Superior temporal gyrus (tissue), 1 donor: ENCODE results near the gene RPL22L1.
"Not testable (repeated sequence)": the region's sequence is repeated elsewhere in the genome, so short reads cannot be mapped to it uniquely, and the experiment has no call there.

Experiments used
- DNase-seq: peaks from one replicate; pipeline ENCODE4 v3.0.0-alpha.2; 2016; ENCODE audit errors: extremely low spot score

The RPL22L1 gene

DNA sequence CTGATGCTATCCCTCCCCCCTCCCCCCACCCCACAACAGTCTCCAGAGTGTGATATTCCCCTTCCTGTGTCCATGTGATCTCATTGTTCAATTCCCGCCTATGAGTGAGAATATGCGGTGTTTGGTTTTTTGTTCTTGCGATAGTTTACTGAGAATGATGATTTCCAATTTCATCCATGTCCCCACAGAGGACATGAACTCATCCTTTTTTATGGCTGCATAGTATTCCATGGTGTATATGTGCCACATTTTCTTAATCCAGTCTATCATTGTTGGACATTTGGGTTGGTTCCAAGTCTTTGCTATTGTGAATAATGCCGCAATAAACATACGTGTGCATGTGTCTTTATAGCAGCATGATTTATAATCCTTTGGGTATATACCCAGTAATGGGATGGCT is 8.7 kb upstream of the RPL22L1 start:
- DNase-seq = not testable (repeated sequence)

DNA sequence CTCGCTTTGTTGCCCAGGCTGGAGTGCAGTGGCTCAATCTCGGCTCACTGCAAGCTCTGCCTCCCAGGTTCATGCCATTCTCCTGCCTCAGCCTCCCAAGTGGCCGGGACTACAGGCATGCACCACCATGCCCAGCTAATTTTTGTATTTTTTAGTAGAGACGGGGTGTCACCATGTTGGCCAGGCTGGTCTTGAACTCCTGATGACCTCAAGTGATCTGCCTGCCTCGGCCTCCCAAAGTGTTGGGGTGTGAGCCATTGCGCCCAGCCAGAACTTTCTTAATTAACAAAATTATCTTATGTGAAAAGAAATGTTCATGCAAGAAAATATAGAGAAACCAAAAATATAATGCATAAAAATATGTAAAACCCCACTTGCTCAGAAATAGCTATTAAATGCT is 7.3 kb upstream of the RPL22L1 start:
- DNase-seq = not testable (repeated sequence)

DNA sequence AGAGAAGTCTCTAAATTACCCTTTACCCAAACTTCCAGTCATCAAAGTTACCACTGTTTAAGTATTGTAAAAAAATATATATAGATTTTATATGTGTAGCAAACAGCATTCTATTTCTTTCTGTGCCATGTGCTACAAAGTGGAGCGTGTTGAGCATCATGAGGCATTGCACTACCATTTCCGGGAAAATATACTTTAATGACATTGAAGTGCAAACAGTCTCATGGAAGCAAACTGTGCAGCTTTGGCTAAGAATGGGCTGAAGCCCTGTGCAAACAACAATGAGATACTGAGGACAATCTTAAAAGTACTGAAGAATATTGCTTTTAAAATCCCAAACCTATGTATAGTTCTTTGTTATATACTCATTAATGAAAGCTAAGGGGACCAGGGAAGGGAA is 6.5 kb upstream of the RPL22L1 start:
- no peak for DNase-seq

DNA sequence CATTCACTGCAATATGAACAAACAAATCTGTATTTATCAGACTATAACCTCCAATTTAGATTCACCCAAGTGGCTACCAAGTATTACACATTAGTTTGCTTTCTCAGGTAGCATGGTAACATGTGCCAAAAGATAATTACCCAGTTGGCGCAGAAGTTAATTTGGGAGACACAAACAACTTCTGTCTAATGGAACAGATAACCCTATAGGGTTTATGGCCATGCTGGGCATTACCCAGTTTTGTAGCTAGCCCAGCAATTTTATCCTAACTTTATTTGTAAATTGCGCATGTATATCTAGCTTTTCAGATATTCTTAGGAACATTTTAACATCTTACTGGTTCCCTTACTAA is 780 bp downstream of the RPL22L1 start:
- no peak for DNase-seq

DNA sequence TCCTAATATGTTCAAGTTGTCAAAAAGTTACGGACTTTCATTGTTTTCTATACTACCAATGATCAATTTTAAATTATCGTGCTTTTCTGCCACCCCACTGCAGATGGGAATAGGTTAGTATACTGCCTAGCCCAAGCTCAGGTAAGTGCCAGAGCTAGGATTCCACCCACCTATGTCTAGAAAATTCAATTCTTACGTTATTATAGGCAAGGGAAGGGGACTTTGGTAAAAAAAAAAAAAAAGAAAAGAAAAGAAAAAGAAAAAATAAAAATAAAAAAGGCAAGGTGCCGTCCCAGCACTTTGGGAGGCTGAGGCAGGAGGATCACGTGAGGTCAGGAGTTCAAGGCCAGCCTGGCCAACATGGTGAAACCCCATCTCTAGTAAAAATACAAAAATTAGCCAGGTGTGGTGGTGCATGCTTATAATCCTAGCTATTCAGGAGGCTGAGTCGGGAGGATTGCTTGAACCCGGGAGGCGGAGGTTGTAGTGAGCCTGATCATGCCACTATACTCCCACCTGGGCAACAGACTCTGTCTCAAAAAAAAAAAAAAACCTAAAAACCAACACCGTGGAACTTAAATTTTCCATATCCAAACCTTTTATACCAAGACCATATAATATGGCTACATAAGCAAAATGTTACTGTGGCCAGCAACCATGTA is 1.3 kb downstream of the RPL22L1 start:
- no peak for DNase-seq

DNA sequence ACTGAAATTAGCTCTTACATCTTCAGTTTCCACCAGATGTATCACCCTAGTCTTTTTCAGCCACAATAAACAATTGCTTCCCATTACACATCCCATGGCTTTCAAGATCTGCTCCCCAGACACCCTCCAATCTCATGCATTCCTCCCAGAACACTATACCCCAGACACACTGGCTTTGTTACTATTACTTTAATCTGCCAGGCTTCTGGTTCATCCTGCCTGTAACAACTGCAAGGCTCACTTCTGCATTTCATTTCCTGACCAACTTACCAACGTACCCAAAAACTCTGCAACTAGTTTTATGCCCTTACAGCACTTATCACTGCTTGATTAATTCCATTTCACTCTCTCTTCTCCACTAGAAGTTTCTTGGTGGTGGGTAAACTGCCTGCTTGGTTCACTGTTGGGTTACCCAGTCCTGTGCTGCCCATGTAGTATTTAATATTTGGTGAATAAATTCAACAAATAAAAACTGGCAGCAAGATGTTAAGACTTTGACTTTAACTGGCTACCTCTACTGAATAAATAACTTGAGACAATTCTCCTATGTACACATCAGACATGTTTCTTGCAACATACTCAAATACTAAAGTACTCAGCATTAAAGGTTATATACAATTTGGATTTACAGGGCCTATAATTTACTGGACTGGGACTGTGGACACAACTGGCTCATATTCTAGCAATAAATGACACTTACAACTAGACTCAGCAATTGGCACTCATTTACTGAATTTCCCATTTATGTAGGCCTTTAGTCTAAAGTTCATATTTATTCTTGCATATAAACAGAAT is 2.7 kb downstream of the RPL22L1 start:
- DNase-seq = no peak

DNA sequence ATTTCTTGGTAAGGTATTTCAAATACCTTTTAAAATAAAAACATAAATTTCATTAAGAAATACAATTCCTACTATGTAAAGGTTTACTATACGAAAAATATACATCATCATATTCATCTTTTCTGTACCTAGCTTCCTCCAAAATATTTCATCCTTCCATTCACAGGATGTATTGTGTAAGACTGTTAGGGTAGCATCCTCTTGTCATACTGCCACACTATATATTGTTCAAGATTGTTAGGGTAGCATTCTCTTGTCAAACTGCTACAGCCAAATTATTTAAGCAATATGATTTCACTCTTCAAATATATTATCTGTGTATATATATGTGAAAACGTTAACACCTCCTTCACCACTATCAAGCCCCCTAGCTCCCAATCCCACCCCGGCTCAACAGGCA is 3.5 kb downstream of the RPL22L1 start:
- no peak for DNase-seq

DNA sequence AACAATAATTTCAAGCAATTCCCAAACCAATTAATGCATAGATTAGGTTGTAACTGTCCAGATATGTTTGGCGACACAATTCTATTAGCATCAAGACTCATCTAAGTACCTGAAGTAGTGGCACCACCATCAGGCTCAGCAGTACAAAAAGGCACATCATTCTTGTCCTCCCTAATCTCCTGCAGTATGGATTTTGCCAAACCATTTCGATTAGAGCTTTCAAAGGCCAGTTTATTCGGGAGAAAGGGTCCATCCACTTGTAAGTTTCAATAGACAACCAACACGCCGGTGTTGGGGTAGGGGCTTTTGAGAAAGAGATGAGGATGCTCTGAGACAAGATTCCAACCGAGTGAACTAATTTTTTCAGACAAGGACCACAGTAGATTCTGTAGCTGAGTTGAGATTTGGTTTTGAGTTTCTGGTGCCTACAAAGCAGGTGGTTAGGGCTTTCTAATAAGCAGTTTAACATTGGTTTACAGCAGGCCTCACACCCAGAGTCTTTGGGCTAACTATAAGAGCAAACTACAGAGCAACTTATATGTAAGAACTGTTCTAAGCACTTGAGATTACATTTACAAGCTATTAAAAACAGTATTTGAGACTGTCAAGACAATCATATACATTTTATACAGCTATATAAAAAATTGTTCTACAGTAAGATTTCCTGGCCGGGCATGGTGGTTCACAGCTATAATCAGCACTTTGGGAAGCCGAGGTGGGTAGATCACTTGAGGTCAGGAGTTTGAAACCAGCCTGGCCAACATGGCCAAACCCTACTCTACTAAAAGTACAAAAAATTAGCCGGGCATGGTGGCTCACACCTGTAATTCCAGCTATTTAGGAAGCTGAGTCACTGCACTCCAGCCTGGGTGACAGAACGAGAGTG is 4.5 kb downstream of the RPL22L1 start:
- DNase-seq = no peak

DNA sequence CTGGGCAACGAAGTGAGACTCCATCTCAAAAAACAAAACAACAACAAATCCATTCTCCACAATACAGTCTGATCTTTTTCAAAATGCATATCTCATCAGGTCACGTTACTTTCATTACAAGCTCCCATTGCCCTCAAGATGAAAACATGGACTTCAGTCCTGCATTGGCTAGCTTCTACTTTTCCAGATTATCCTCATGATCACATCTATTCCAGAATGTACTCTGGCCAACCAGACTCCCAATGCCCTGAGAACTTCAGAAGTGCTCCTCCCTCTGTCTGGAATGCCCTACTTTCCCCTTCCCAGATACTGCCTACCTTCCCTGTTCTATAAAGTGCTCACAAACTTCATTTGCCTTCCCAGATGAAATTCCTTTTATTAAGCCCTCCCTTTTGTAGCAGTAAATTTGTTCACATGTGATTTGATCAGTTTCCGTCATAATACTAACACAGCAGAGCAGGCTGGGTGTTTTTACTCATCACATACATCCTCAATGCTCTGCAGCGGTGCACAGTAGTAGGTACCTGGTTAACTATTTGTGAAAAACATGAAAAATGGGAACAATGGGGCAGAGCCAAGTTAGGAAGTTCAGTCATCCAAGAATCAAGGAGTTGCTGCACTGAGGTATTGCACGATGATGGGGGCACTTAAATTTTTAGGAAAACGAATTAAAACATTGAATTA is 5.3 kb downstream of the RPL22L1 start:
- no peak for DNase-seq

DNA sequence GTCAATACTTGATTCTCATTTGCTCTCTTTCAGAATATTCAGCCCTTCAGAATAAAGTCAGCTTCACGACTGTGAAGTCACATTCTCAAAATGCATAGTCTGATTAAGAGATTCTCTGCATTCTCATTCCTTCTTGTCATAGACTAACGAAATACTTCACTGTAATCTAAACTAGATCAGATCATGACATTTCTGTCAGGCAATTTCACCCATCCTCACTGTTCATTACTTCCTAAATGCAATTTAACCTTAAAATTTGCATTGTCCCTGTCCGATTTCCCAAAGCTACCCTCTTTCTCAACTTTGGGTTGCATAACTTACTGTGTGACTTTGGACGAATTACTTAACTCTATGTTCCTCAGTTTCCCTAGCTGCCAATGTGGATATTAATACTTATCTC is 6.2 kb downstream of the RPL22L1 start:
- no peak for DNase-seq

DNA sequence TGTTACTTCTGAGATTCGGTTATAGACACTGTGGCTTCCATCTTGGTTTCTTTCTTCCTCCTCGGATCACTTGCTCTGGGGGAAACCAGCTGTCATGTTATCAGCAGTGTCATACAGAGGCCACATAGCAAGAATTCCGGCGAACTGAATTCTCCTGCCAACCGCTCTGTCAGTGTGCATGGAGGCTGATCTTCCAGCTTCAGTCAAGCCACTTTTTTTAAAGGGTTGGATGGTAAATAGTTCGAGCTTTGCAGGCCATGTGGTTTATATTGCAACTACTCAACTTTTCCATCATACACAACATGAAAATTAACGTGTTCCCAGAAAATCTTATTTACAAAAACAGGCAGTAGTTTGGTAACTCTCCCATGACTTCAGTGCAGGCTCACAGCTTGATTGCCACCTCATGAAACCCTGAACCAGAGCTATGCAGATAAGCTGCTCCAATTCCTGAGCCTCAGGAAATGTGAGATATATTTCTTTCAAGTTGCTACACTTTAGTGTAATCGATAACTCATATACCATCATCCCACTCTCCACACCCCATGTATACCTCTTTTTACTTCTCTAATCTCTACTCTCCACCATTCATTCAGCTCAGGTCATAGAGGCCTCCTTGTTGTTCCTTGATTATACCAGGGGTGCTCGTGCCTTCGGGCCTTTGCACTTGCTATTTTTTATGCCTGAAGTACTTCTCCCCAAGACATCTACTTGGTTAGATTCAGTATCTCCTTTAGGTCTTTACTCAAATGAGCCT is 7.2 kb downstream of the RPL22L1 start:
- DNase-seq = no peak

DNA sequence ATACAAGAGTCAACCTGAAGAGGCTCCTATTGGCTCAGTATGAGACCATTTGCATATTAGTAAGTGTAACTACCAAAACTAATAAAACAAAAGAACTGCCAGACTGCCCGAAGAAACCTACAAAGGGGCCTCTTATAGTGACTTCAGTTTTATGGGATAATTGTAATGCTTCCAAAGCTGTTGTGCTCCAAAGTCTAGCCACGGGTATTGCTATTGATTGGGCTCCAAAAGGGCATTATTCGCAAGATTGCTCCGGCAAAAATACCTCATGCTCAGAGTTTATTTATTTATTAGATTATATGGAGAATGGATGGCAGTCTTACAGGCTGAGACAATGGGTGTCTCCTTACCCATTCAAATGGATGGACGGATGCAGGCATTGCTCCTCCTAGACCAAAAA is 11.4 kb downstream of the RPL22L1 start:
- no peak for DNase-seq

DNA sequence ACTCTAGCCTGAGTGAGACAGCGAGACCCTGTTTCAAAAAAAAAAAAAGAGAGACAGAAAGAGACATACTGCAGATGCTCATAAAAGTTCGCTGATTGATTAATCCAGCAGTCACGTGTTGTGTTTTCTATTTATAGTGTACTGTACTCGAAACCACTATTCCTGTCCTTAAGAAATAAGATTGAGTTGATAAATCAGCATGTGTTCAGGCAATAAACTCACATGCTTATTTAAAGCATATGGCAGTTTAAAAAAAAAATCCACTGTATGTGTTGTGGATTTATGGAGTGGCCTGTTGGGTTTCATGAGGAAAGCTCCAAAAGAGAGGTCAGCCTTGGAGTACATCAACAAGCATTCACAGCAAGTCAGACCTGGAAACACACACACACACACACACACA is 17.7 kb downstream of the RPL22L1 start:
- no peak for DNase-seq

DNA sequence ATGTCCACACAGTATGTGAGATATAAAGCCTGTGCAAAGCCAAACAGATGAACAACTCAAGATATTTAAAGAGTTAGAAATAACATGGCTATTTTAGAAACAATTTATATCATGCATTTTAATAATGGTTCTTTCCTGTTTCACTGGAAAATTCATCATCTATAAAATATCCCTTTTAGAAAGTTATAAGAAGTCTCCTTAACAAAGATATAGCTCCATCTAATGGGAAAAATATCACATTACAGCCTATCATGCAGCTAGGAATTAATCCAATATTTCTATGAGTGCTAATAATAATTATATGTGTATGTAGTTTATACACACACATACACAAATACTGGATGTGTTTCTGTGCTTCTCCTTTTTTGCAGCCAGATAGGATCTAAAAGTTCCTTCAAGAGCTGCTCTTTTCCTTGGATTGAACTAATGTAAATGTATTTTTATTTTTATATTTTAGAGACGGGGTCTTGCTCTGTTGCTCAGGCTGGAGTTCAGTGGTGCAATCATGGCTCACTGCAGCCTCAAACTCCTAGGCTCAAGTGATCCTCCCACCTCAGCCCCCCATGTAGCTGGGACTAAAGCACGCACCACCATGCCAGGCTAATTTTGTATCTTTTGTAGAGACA is 21.6 kb downstream of the RPL22L1 start:
- DNase-seq = peak; percentile 40

DNA sequence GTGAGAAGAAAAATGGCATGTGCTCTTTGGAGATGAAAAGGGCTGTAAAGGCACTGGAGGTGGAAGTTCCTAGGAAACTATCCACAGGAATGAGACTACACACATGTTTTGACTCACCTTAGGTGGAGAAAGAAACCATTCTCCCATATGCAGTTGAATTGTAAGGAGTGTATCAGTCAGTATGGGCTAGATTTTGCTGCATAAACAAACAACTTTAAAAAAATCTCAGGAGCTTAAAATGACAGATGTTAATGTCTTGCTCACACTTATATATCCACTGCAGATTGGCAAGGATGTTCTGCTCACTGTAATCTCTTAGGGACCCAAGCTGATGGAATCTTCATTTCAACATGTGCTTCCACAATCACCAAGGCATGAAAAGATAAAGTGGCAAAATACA is 25.6 kb downstream of the RPL22L1 start:
- no peak for DNase-seq

DNA sequence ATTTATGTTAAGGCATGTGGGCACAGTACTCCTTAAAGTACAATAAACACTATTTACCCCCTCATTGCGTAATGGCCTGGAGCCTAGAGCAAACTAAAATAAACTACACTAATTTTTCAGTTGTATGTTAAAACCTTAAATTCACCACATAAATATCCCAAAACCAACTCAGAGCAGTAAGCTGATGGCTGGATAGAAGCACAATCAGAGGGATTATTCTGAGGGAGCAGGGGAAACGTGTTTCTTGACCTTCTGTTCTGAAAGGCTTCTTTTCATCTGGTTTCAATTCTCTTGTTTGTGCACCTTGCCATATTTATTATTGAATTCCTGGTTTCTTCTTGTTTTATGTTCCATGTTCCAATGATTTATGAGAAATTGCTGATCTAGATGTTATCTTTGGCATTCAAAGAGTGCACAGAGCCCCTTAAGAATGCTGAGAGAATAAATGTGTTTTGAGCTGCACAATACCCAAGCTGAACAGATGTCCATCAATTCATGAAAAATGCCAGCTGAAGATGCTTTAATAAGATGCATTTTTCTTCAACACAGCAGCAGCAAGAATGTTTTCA is 29.6 kb downstream of the RPL22L1 start:
- DNase-seq = no peak

DNA sequence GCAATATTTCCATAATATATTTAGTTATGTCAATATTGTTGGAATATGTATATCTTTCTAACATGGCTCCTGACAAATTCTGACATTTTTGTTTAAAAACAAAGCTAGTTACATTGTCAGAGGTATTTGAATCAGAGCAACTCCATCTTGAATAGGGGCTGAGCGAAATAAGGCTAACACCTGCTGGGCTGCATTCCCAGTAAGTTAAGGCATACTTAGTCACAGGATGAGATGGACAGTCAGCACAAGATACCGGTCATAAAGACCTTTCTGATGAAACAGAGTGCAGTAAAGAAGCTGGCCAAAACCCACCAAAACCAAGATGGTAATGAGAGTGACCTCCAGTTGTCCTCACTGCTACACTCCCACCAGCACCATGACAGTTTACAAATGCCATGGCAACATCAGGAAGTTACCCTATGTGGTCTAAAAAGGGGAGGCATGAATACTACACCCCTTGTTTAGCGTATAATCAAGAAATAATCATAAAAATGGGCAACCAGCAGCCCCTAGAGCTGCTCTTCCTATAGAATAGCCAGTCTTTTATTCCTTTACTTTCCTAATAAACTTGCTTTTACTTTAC is 30.4 kb downstream of the RPL22L1 start:
- DNase-seq = no peak

DNA sequence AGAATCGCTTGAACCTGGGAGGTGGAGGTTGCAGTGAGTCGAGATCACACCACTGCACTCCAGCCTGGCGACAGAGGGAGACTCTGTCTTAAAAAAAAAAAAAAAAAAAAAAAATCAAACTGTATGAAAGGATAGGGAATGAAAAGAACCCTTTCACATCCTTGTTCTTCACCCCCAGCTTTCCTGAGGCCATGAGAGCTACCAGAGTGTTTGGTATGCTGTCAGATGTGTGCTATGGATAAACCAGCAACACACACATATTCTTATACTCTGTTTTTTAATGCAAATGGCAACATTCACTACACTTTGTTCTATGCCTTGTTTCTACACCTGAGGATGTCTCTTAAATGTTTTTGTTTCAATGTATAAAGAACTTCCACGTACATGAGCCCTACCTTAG is 33.5 kb downstream of the RPL22L1 start:
- no peak for DNase-seq

DNA sequence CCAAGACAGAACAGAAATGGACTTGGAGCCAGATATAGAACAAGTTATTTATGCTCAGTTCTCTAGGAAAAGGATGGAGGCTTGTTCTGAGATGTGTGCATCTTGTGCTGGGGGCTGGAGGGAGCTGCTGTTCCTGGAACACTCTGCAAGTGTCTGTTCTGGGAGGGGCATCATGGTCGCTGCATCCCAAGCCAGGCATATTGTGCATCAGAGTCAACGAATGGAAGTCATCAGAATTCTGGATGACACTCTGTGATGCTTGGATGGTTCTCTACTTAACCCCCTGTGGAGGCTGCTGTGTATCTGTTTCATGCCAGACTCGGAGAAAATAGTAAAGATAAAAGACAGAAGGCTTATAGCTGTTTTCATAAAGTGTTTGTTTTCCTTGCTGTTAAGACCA is 34.7 kb downstream of the RPL22L1 start:
- no peak for DNase-seq

DNA sequence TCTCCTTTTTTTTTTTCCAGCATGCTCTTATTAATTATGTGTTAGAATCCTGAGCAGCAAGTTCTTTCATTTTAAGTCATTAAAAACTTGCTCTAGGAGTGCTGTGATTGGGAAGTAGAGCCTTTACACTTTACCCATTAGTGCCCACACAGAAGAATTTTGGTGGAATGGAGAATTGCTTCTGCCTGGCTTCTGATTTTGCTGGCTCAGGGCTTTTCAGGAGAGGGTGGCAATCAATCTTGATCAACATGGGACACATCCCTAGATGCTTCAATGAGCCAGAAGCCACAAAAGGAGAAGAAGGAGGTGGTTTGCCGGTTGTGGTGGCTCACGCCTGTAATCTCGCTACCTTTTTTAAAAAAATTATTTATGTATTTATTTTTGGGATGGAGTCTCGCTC is 39.4 kb downstream of the RPL22L1 start:
- no peak for DNase-seq
